HL-60 (cell line): ENCODE data around the gene TNK2.

Experiments used
- CTCF ChIP-seq: IDR thresholded peaks from one replicate; pipeline ENCODE4 v1.5.1; 2011; ENCODE audit warnings: low read length, control low read depth, inconsistent platforms; ENCODE audit not compliant: insufficient read depth
- POLR2AphosphoS5 ChIP-seq: IDR thresholded peaks from 2 replicates; pipeline ENCODE4 v1.6.1; 2012; ENCODE audit warnings: low read depth
- REST ChIP-seq: IDR thresholded peaks from 2 replicates; pipeline ENCODE4 v1.6.1; 2012; ENCODE audit warnings: low read depth; ENCODE audit not compliant: insufficient replicate concordance

DNA sequence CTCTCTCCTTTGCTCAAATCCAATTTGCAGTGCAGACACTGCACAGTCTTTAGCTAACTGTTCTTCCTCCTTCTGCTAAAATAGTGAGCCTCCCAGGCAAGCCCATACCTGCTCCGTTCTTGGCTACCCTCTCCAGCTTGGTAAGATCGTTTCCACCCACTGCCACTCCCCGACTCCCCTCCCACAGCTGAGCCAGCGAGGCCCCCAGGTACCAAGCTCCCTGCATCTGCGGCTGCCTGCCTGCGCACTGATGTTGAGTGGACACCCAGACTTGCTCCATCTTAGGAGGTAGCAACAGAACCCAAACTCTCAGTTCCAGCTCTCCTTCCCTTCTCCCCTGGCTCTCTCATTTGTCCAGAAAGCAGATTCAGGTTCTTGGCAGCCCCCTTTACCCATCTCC lies 7.9 kb upstream of the TNK2 start:
- TF ChIP-seq POLR2AphosphoS5 (no peak), CTCF (no peak), REST (no peak)
